HG02970 (cell line): ENCODE results near the gene TADA2A.

Source experiments
- ATAC-seq: cut with Tn5 transposase; IDR thresholded peaks from one replicate; pipeline ENCODE4 v1.9.1; 2021; ENCODE audit warnings: mild to moderate bottlenecking, moderate library complexity, moderate number of reproducible peaks; ENCODE audit not compliant: unreplicated experiment, low FRiP score

Gene TADA2A

DNA sequence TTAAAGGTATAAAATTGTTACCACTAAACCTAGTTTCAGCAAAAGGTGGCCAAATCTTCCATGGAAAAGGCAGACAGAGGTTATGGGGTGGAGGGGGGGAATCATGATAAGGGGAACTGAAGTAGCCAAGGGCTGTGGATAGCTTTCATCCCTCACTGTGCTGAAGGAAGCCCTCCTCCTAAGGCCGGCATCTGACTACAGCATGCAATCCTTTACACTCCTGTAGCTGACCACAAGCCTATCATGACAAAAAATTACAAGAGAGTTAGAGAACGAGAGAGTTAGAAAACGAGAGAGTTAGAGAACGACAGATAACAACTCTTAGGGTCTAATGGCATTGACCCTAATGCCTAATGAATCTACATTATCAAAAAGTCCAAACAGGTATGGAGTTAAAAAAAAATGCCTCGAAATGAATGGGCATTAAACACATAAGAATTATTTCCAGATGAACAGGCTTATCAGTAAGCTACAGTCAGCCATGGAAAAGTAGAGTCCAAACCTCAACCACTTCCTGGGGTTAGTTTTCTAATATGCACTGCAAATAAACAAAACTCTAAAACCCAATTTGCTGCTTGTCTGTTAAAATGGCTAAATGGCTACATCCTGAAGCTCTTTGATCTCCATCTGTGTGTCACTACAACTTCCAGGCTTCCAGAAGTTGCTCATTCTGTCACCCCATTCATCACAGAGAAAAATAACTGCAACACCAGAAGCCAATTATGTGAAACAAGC lies 112.7 kb downstream of the TADA2A start:
- no peak for ATAC-seq

DNA sequence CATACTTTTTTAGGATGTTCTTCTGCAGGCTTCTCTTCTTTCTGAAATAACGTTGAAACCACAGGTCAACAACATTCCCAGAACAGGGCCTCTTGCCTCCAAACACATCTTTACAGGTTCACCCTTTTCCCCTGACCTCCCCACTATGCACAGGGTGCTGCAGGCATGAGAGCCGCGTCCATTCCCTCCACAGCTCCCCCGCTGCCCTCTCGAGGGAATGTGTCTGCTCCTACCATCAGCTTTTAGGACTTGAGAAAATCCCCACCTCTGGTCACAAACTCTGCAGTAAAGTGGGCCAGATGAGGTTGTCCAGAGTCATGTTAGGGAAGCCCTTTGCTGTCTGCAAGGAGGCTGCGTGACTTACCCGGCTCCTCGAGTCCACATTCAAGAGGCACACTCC lies 113.5 kb downstream of the TADA2A start:
- no peak for ATAC-seq

DNA sequence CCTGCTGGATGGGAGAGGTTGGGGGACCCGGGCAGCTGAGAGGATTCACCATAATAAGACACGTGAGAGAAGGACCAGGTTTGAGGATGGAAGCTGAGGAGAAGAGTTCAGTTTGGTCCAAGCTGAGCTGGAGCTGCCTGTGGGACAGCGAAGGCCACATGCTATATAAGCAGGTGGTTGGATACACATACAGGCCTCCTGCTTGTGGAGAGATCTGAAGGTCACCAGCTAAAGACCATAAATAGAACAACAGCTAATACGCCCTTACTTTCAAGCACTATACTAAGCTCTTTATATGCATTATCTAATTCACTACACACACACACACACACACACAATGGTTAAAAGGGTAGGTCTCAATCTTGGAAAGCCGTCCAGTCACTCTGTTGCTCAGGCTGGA lies 115.1 kb downstream of the TADA2A start:
- no peak for ATAC-seq

GRCh38 chr17:37523715-37524219 lies 117.1 kb downstream of the TADA2A start:
- ATAC-seq, result no peak

DNA sequence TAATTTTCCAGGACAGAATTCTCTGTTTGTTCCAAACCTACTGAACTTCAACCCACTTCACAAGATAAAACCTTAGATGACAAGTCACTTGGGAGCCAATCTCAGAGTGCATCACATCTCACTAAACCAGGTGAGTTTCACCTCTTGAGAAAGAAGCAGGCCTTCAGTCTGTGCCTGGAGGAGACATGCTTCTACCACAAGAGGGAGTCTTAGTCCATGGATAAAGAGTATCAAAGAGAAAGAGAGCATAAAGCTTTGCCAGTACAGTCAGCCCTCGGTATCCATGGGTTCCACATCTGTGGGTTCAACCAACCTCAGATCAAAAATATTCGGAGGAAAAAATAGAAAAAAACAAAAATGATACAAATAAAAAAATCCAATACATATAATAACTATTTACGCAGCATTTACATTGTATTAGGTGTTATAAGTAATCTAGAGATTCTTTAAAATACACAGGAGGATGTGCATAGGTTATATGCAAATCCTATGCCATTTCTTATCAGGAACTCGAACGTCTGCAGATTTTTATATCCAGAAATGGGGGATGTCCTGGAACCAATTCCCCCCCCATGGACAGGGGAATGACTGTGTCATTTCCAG lies 120.7 kb downstream of the TADA2A start:
- ATAC-seq, result no peak
